GM12878 (cell line): ENCODE data around the gene KNTC1. TPM values are rescaled to one million over a fixed set of nuclear protein-coding genes. Genes with fewer than 3 reads are reported as not detected.

Experiments used
- ATAC-seq: fragments of 200-7000 bp; cut with Tn5 transposase; 3 replicates; pipeline ENCODE4 v1.9.1; 2020; ENCODE audit warnings: mild to moderate bottlenecking, moderate library complexity
- BruUV-seq: library from RNA; stranded (reverse); fragments of 400-500 nt; replicated peaks from 2 replicates; lab custom pipeline; 2021; lab: Mats Ljungman, UMichigan
- CTCF ChIA-PET: fragments of 300-600 bp; sonication (Branson Sonifier 250); formaldehyde crosslinking; extraction: SDS; loops from one replicate; lab custom pipeline; 2021; ENCODE audit warnings: inconsistent platforms; lab: Yijun Ruan, JAX
- POLR2A ChIA-PET: fragments of 350-600 bp; formaldehyde crosslinking; extraction: SDS; loops from one replicate; lab custom pipeline; 2021; ENCODE audit warnings: inconsistent platforms; lab: Charles Lee
- RAD21 ChIA-PET: fragments of 300-600 bp; sonication (Branson Sonifier 250); formaldehyde crosslinking; loops from one replicate; lab custom pipeline; 2023; ENCODE audit warnings: antibody characterized with exemption; ENCODE audit not compliant: unreplicated experiment; lab: Charles Lee
- SMC1A ChIA-PET: fragments of 300-600 bp; sonication (Branson Sonifier 250); formaldehyde crosslinking; loops from one replicate; lab custom pipeline; 2023; ENCODE audit not compliant: unreplicated experiment, uncharacterized antibody; lab: Charles Lee
- DNase-seq: peaks from one replicate; pipeline ENCODE4 v3.0.0-alpha.2; 2011; ENCODE audit warnings: low read depth, low spot score
- FAIRE-seq: peaks from 3 replicates; lab custom pipeline; 2011; peaks lifted over from hg19 to GRCh38; lab: Jason Lieb, UNC
- H2AFZ ChIP-seq: 2 replicates; pipeline ENCODE4 v1.6.0; 2011; ENCODE audit warnings: low read depth, low read length, control low read depth; ENCODE audit not compliant: control insufficient read depth
- H3K27ac ChIP-seq: 2 replicates; pipeline ENCODE4 v1.5.1; 2011; ENCODE audit warnings: control low read depth; ENCODE audit not compliant: control insufficient read depth, insufficient read depth
- H3K27me3 ChIP-seq, 2 experiments: replicated peaks in 1 of 2; 2 replicates each; pipeline versions ENCODE4 v1.6.0 to v1.6.1; 2011; ENCODE audit warnings: low read length in 1 of 2; ENCODE audit not compliant: control insufficient read depth in 2 of 2, insufficient read depth in 2 of 2
- H3K36me3 ChIP-seq, 2 experiments: 2 replicates each; pipeline ENCODE4 v1.5.1; 2011; ENCODE audit warnings: low read length in 1 of 2; ENCODE audit not compliant: control insufficient read depth in 2 of 2, insufficient read depth in 2 of 2
- H3K4me1 ChIP-seq: 2 replicates; pipeline ENCODE4 v1.6.1; 2011; ENCODE audit warnings: mild to moderate bottlenecking, low read length, moderate library complexity, mixed read lengths; ENCODE audit not compliant: control insufficient read depth, insufficient read depth
- H3K4me2 ChIP-seq: 2 replicates; pipeline ENCODE4 v1.6.0; 2011; ENCODE audit warnings: control low read depth; ENCODE audit not compliant: control insufficient read depth, insufficient read depth
- H3K4me3 ChIP-seq: fragments of 200-600 bp; sonication (generic); 2 replicates; pipeline ENCODE4 v1.5.1; 2016
- H3K79me2 ChIP-seq: 2 replicates; pipeline ENCODE4 v1.6.0; 2011; ENCODE audit warnings: low read length; ENCODE audit not compliant: control insufficient read depth, insufficient read depth
- H3K9ac ChIP-seq: 2 replicates; pipeline ENCODE4 v1.8.0; 2011; ENCODE audit warnings: low read length, control low read depth, mixed read lengths; ENCODE audit not compliant: control insufficient read depth, insufficient read depth
- H3K9me3 ChIP-seq: replicated peaks from 3 replicates; pipeline ENCODE4 v1.5.1; 2011; ENCODE audit warnings: mild to moderate bottlenecking, low read length; ENCODE audit not compliant: control insufficient read depth, insufficient read depth
- H4K20me1 ChIP-seq: 2 replicates; pipeline ENCODE4 v1.6.0; 2011; ENCODE audit not compliant: control insufficient read depth, insufficient read depth
- ATF3 ChIP-seq: IDR thresholded peaks from 2 replicates; pipeline ENCODE4 v1.6.1; 2011; ENCODE audit warnings: low read depth, mild to moderate bottlenecking, low read length, moderate library complexity, borderline replicate concordance; ENCODE audit errors: extremely low read depth
- DPF2 ChIP-seq: fragments of 450-650 bp; IDR thresholded peaks from 2 replicates; pipeline ENCODE4 v1.6.1; 2017; ENCODE audit warnings: mild to moderate bottlenecking
- KDM1A ChIP-seq: fragments of 200-600 bp; sonication (generic); IDR thresholded peaks from 2 replicates; pipeline ENCODE4 v1.6.1; 2016; ENCODE audit warnings: borderline replicate concordance
- PAX5 ChIP-seq: IDR thresholded peaks from 2 replicates; pipeline ENCODE4 v1.6.1; 2011; ENCODE audit warnings: low read depth, low read length, borderline replicate concordance
- RELA ChIP-seq: fragments of 450-650 bp; IDR thresholded peaks from 2 replicates; pipeline ENCODE4 v1.8.0; 2014; ENCODE audit warnings: borderline replicate concordance; ENCODE audit not compliant: partially characterized antibody
- RUNX3 ChIP-seq: IDR thresholded peaks from 2 replicates; pipeline ENCODE4 v1.6.1; 2012; ENCODE audit warnings: low read length, inconsistent platforms
- SP1 ChIP-seq: IDR thresholded peaks from one replicate; pipeline ENCODE4 v1.6.1; 2011; ENCODE audit warnings: low read depth, low read length
- WGBS: methylation state at CpG from one replicate; pipeline ENCODE4 v1.1.6; 2016; ENCODE audit warnings: low lambda C conversion rate; ENCODE audit not compliant: insufficient replicate concordance, insufficient coverage; ENCODE audit errors: missing lambda C conversion rate; 5-methylcytosine and 5-hydroxymethylcytosine counted together
- in situ Hi-C: fragments of 300-500 bp; cut with MboI; formaldehyde crosslinking; loops from 9 replicates; pipeline ENCODE4 v1.14.3; 2018; ENCODE audit warnings: mixed read lengths
- intact Hi-C: fragments of 100-400 bp; cut with micrococcal nuclease; formaldehyde crosslinking; loops from one replicate; pipeline ENCODE4 v1.14.2; 2022; ENCODE audit not compliant: unreplicated experiment
- polyA plus RNA-seq, 11 experiments: library from polyadenylated mRNA; depleted of rRNA in 4 of 11; unstranded in 6 of 11; stranded (reverse) in 5 of 11; fragments of >200 nt; fragmentation: Nextera tagmentation in 4 of 11; fragmentation: Illumina TruSeq in 1 of 11; extraction: Ambion mirVana in 4 of 11; extraction: Trizol in 1 of 11; gene quantifications; 1 replicate in 1 of 11; 2 replicates in 10 of 11; pipeline versions ENCODE4 v1.2.1 to v1.2.3, GENCODE V29; 2011 to 2016; ENCODE audit warnings: inconsistent platforms in 2 of 11, missing spikeins in 2 of 11, low read depth in 1 of 11
- total RNA-seq, 4 experiments: library from RNA; depleted of rRNA in 3 of 4; stranded (reverse); fragments of >200 nt in 3 of 4; fragmentation: Illumina TruSeq in 1 of 4; extraction: Trizol in 1 of 4; gene quantifications; 2 replicates each; pipeline versions ENCODE4 v1.2.1 to v1.2.3, GENCODE V29; 2013 to 2021
- TF ChIP-seq, protein P1 (sequence below): fragments of 450-650 bp; IDR thresholded peaks from 2 replicates; pipeline ENCODE4 v1.6.1; 2017; ENCODE audit warnings: mild to moderate bottlenecking, moderate library complexity
- TF ChIP-seq, protein P2 (sequence below): fragments of 150-350 bp; IDR thresholded peaks from 2 replicates; pipeline ENCODE4 v1.6.1; 2016; ENCODE audit warnings: low read depth, low read length

Gene KNTC1
- total and polyA plus RNA-seq, 10 of the 15 experiments (the other 5 are each of a cell fraction or from before 2014, with no cell fraction given): 37.2 to 118 (median 76.3) TPM

GRCh38 chr12:122526683-122527477 lies at the start of gene KNTC1, which contains the start of gene RSRC2 (continued):
- TF ChIP-seq, protein P1, sequence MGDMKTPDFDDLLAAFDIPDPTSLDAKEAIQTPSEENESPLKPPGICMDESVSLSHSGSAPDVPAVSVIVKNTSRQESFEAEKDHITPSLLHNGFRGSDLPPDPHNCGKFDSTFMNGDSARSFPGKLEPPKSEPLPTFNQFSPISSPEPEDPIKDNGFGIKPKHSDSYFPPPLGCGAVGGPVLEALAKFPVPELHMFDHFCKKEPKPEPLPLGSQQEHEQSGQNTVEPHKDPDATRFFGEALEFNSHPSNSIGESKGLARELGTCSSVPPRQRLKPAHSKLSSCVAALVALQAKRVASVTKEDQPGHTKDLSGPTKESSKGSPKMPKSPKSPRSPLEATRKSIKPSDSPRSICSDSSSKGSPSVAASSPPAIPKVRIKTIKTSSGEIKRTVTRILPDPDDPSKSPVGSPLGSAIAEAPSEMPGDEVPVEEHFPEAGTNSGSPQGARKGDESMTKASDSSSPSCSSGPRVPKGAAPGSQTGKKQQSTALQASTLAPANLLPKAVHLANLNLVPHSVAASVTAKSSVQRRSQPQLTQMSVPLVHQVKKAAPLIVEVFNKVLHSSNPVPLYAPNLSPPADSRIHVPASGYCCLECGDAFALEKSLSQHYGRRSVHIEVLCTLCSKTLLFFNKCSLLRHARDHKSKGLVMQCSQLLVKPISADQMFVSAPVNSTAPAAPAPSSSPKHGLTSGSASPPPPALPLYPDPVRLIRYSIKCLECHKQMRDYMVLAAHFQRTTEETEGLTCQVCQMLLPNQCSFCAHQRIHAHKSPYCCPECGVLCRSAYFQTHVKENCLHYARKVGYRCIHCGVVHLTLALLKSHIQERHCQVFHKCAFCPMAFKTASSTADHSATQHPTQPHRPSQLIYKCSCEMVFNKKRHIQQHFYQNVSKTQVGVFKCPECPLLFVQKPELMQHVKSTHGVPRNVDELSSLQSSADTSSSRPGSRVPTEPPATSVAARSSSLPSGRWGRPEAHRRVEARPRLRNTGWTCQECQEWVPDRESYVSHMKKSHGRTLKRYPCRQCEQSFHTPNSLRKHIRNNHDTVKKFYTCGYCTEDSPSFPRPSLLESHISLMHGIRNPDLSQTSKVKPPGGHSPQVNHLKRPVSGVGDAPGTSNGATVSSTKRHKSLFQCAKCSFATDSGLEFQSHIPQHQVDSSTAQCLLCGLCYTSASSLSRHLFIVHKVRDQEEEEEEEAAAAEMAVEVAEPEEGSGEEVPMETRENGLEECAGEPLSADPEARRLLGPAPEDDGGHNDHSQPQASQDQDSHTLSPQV: no peak
- TF ChIP-seq RUNX3 (peak; percentile 54), ATF3 (0 out of 2 replicates have a peak, but pooled peaks have one; percentile 3)
- TF ChIP-seq, all 136 proteins: peak for 63

GRCh38 chr12:122480753-122481152 lies 46.3 kb upstream of the KNTC1 start:
- no peak for TF ChIP-seq RELA
- TF ChIP-seq, protein P2, sequence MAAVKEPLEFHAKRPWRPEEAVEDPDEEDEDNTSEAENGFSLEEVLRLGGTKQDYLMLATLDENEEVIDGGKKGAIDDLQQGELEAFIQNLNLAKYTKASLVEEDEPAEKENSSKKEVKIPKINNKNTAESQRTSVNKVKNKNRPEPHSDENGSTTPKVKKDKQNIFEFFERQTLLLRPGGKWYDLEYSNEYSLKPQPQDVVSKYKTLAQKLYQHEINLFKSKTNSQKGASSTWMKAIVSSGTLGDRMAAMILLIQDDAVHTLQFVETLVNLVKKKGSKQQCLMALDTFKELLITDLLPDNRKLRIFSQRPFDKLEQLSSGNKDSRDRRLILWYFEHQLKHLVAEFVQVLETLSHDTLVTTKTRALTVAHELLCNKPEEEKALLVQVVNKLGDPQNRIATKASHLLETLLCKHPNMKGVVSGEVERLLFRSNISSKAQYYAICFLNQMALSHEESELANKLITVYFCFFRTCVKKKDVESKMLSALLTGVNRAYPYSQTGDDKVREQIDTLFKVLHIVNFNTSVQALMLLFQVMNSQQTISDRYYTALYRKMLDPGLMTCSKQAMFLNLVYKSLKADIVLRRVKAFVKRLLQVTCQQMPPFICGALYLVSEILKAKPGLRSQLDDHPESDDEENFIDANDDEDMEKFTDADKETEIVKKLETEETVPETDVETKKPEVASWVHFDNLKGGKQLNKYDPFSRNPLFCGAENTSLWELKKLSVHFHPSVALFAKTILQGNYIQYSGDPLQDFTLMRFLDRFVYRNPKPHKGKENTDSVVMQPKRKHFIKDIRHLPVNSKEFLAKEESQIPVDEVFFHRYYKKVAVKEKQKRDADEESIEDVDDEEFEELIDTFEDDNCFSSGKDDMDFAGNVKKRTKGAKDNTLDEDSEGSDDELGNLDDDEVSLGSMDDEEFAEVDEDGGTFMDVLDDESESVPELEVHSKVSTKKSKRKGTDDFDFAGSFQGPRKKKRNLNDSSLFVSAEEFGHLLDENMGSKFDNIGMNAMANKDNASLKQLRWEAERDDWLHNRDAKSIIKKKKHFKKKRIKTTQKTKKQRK: no peak
- TF ChIP-seq PAX5: no peak
- no peak for TF ChIP-seq SP1
- no peak for TF ChIP-seq DPF2
- no peak for TF ChIP-seq KDM1A
- SMC1A ChIA-PET: interaction anchor here (0.7 to 1.4 kb wide), 2 partner anchors 9 to 555 kb away, joined by 3 read pairs; no protein-coding TSS in a partner anchor
- Histone ChIP-seq H2AFZ (no peak overlapping the region), H3K36me3 (peaks cover 5 to 29% of the 10 kb centered on the region in 2 experiments), H3K79me2 (no peaks in the 10 kb centered on the region; the same call in 1 of the 2 replicates), H3K4me3 (no peak overlapping the region), H3K27ac (no peak overlapping the region), H3K9ac (no peak overlapping the region), H4K20me1 (no peaks in the 10 kb centered on the region), H3K27me3 (no peaks in the 10 kb centered on the region), H3K4me2 (no peak overlapping the region), H3K4me1 (peaks cover 2% of the 10 kb centered on the region; the same call in 1 of the 2 replicates), H3K9me3 (no peaks in the 10 kb centered on the region)
- no peak for DNase-seq
- no peak for FAIRE-seq
- POLR2A ChIA-PET: interaction anchor here (1.1 kb wide), 1 partner anchor 17 kb away, joined by 4 read pairs; no protein-coding TSS in a partner anchor
- in situ Hi-C loops (no loop called here), intact Hi-C loops (no loop called here)
- WGBS: 98% methylated on average over 8 of the region's 8 CpGs
- ATAC-seq: no peak
- BruUV-seq: no TSS peak
- RAD21 ChIA-PET: interaction anchor here (0.7 to 1.3 kb wide), 2 partner anchors 81 to 272 kb away, joined by 5 read pairs; partner anchors contain the start of gene DENR
- CTCF ChIA-PET: interaction anchor here (0.6 to 1.7 kb wide), 3 partner anchors 9 to 81 kb away, joined by 3 to 9 read pairs (median 3); no protein-coding TSS in a partner anchor
